Measurements from ENCODE around the gene KLK15. TPM values are rescaled to one million over a fixed set of nuclear protein-coding genes. Genes with fewer than 3 reads are reported as not detected.

KLK15 gene
- polyA plus RNA-seq, 2 of the 4 experiments (the other 2 are of a cell fraction) = not detected

GRCh38 chr19:50796128-50796633, 37.2 kb downstream of the KLK15 start:
- 86% methylated on average over 9 of the region's 9 CpGs for WGBS (ENCODE audit: missing lambda C conversion rate)
- Histone ChIP-seq H3K9me3 (no peaks in the 10 kb centered on the region), H3K4me3 (no peak overlapping the region), H3K27ac (no peak overlapping the region), H3K4me1 (peaks cover 9% of the 10 kb centered on the region; the same call in 2 of the 3 replicates), H3K4me2 (no peak overlapping the region)
- peak; percentile 1 to 3; a peak in 3 of 6 replicates for ATAC-seq
- FAIRE-seq = no peak
- CTCF ChIA-PET = interaction anchor here (0.8 to 11.9 kb wide), 4 partner anchors 12 to 842 kb away, joined by 3 to 121 read pairs (median 12); no protein-coding TSS in a partner anchor
- TF ChIP-seq JUN (IDR thresholded peaks at IDR 0.05) (peak in 1 of 2 experiments; percentile 71; a peak in 4 of 5 replicates), EHF (CRISPR knock-in tag; IDR thresholded peaks at IDR 0.05) (0 out of 2 replicates have a peak, but pooled peaks have one; percentile 24), MAX (IDR thresholded peaks at IDR 0.05) (no peak)
- TF ChIP-seq, protein P1, sequence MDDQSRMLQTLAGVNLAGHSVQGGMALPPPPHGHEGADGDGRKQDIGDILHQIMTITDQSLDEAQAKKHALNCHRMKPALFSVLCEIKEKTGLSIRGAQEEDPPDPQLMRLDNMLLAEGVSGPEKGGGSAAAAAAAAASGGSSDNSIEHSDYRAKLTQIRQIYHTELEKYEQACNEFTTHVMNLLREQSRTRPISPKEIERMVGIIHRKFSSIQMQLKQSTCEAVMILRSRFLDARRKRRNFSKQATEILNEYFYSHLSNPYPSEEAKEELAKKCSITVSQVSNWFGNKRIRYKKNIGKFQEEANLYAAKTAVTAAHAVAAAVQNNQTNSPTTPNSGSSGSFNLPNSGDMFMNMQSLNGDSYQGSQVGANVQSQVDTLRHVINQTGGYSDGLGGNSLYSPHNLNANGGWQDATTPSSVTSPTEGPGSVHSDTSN (IDR thresholded peaks at IDR 0.05) = peak; percentile 44
- POLR2A ChIA-PET = interaction anchor here (0.7 to 3.1 kb wide), 3 partner anchors 8 to 126 kb away, joined by 3 to 26 read pairs (median 10); no protein-coding TSS in a partner anchor
- DNase-seq (ENCODE audit: low read depth in 1 of 2, low spot score in 1 of 2) = peak in 1 of 2 experiments; percentile 50

DNA sequence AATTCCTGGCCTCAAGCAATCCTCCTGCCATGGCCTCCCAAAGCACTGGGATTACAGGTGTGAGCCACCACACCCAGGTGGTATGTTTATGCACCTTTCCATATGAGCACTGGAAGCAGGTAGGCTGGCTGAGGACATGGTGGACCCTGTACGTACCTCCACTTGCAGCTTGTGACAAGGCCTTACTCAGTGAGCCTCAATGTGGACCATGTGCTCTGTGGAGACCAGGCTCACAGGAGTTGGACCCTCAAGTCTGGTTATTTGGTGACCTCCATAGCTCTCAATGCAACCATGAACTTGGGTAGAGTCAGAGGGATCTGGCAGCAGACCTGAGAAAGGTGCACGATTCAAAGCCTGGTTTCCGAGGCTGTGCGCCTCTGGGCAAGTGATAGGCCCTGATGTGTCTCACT, 37.7 kb downstream of the KLK15 start:
- TF ChIP-seq, protein P2, sequence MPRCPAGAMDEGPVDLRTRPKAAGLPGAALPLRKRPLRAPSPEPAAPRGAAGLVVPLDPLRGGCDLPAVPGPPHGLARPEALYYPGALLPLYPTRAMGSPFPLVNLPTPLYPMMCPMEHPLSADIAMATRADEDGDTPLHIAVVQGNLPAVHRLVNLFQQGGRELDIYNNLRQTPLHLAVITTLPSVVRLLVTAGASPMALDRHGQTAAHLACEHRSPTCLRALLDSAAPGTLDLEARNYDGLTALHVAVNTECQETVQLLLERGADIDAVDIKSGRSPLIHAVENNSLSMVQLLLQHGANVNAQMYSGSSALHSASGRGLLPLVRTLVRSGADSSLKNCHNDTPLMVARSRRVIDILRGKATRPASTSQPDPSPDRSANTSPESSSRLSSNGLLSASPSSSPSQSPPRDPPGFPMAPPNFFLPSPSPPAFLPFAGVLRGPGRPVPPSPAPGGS (IDR thresholded peaks at IDR 0.05) = 0 out of 3 replicates have a peak, but pooled peaks have one; percentile 5
- TF ChIP-seq, protein P3, sequence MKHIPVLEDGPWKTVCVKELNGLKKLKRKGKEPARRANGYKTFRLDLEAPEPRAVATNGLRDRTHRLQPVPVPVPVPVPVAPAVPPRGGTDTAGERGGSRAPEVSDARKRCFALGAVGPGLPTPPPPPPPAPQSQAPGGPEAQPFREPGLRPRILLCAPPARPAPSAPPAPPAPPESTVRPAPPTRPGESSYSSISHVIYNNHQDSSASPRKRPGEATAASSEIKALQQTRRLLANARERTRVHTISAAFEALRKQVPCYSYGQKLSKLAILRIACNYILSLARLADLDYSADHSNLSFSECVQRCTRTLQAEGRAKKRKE (CRISPR knock-in tag; IDR thresholded peaks at IDR 0.05; ENCODE audit: low read depth) = 0 out of 2 replicates have a peak, but pooled peaks have one; percentile 48
- TF ChIP-seq, protein P1 (IDR thresholded peaks at IDR 0.05) = peak; percentile 29
- TF ChIP-seq, protein P4, sequence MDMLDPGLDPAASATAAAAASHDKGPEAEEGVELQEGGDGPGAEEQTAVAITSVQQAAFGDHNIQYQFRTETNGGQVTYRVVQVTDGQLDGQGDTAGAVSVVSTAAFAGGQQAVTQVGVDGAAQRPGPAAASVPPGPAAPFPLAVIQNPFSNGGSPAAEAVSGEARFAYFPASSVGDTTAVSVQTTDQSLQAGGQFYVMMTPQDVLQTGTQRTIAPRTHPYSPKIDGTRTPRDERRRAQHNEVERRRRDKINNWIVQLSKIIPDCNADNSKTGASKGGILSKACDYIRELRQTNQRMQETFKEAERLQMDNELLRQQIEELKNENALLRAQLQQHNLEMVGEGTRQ (IDR thresholded peaks at IDR 0.05) = no peak
- TF ChIP-seq MAX (IDR thresholded peaks at IDR 0.05) = peak; percentile 50
- peak; percentile 26; the same call in 1 of the 2 replicates for TF ChIP-seq FOSB (CRISPR knock-in tag; IDR thresholded peaks at IDR 0.05)
- peak; percentile 10; the same call in 1 of the 2 replicates for TF ChIP-seq POLR2A (IDR thresholded peaks at IDR 0.05; ENCODE audit: low read length)
- no peak for TF ChIP-seq CTCF (IDR thresholded peaks at IDR 0.05)
- no peak for TF ChIP-seq NFE2L2 (conservative IDR thresholded peaks at IDR 0.05; ENCODE audit: low read length)
- Histone ChIP-seq H3K9me3 (no peaks in the 10 kb centered on the region), H3K27ac (no peak overlapping the region), H3K4me1 (peaks cover 9% of the 10 kb centered on the region; the same call in 2 of the 3 replicates), H3K4me2 (no peak overlapping the region), H3K4me3 (no peak overlapping the region)
- DNase-seq (ENCODE audit: low read depth in 1 of 2, low spot score in 1 of 2) (no peak), FAIRE-seq (no peak), ATAC-seq (no peak; a peak in 1 of 6 replicates)
- ChIA-PET CTCF (interaction anchor here (3.6 to 11.9 kb wide), 2 partner anchors 12 to 128 kb away, joined by 22 to 121 read pairs; no protein-coding TSS in a partner anchor), POLR2A (interaction anchor here (0.6 to 3.1 kb wide), 4 partner anchors 9 to 127 kb away, joined by 3 to 26 read pairs (median 6); no protein-coding TSS in a partner anchor)
- 87% methylated on average over 3 of the region's 4 CpGs for WGBS (ENCODE audit: missing lambda C conversion rate)

Measured in A549 (cell line).